GM12878 (cell line): ENCODE measurements around the gene CCDC83.

ENCODE experiments used
- CREB1 ChIP-seq: IDR thresholded peaks from 2 replicates; pipeline ENCODE4 v1.6.1; 2012; ENCODE audit warnings: low read depth, mild to moderate bottlenecking, inconsistent platforms
- CTCF ChIP-seq, 3 experiments: IDR thresholded peaks in 2 of 3; conservative IDR thresholded peaks in 1 of 3; 2 replicates each; pipeline ENCODE4 v1.5.1; 2011; ENCODE audit warnings: low read depth in 3 of 3, low read length in 3 of 3, mild to moderate bottlenecking in 3 of 3, control low read depth in 2 of 3, moderate library complexity in 2 of 3, inconsistent platforms in 1 of 3, mixed read lengths in 1 of 3; ENCODE audit not compliant: control insufficient read depth in 2 of 3, insufficient read depth in 1 of 3; ENCODE audit errors: extremely low read depth in 1 of 3
- DPF2 ChIP-seq: fragments of 450-650 bp; IDR thresholded peaks from 2 replicates; pipeline ENCODE4 v1.6.1; 2017; ENCODE audit warnings: mild to moderate bottlenecking
- GABPA ChIP-seq: IDR thresholded peaks from 2 replicates; pipeline ENCODE4 v1.6.1; 2014; ENCODE audit warnings: antibody characterized with exemption, low read depth, mild to moderate bottlenecking, inconsistent platforms
- NBN ChIP-seq: fragments of 450-650 bp; IDR thresholded peaks from 2 replicates; pipeline ENCODE4 v1.6.1; 2016
- POLR2A ChIP-seq: IDR thresholded peaks from 2 replicates; pipeline ENCODE4 v1.6.1; 2011; ENCODE audit warnings: low read depth, mild to moderate bottlenecking, low read length
- RAD51 ChIP-seq: fragments of 450-650 bp; IDR thresholded peaks from 2 replicates; pipeline ENCODE4 v1.6.1; 2016; ENCODE audit warnings: moderate library complexity, mild to moderate bottlenecking, inconsistent platforms
- SRF ChIP-seq, 2 experiments: IDR thresholded peaks; 2 replicates each; pipeline ENCODE4 v1.6.1; 2011; ENCODE audit warnings: low read depth in 2 of 2, low read length in 2 of 2, mild to moderate bottlenecking in 1 of 2, moderate library complexity in 1 of 2
- TCF12 ChIP-seq: IDR thresholded peaks from 2 replicates; pipeline ENCODE4 v1.6.1; 2011; ENCODE audit warnings: low read depth, mild to moderate bottlenecking, low read length
- TCF7 ChIP-seq: IDR thresholded peaks from 2 replicates; pipeline ENCODE4 v1.6.1; 2014; ENCODE audit warnings: antibody characterized with exemption, borderline replicate concordance
- ZSCAN29 ChIP-seq: fragments of 450-650 bp; IDR thresholded peaks from 2 replicates; pipeline ENCODE4 v1.6.1; 2017; ENCODE audit warnings: mild to moderate bottlenecking, moderate library complexity
- TF ChIP-seq, protein P1 (sequence below): IDR thresholded peaks from 2 replicates; pipeline ENCODE4 v1.6.1; 2012; ENCODE audit warnings: low read depth, low read length, improper control_type of control experiment
- TF ChIP-seq, protein P2 (sequence below): fragments of 450-650 bp; formaldehyde crosslinking; IDR thresholded peaks from 2 replicates; pipeline ENCODE4 v1.5.0; 2022; ENCODE audit warnings: mild to moderate bottlenecking, missing genetic modification characterization

DNA sequence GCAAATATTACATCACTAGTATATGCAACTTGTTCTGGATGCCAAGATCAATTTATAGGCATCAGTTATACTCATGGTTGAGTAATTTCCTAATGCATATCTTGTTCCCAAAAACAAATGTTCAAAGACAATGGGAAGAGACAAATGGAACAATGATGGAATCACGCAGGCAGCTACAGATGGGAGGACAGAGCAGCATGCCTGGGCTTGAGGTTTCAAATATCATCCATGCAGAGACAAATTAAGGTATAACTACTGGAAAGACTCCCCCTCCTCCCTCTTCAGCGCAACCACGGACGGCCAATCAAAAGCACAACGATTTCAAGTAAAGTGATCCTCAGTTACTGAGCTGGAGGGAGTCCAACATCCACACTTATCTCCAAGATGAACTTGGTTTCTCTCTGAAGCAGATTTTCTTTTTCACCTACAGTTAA lies 106.8 kb downstream of the CCDC83 start:
- TF ChIP-seq POLR2A (no peak), ZSCAN29 (no peak), SRF (IDR thresholded peaks at IDR 0.05; ENCODE audit: low read depth in 2 of 2, low read length in 2 of 2) (no peak), TCF7 (no peak), CTCF (IDR thresholded peaks at IDR 0.05 in 2 of 3, conservative IDR thresholded peaks at IDR 0.05 in 1 of 3; ENCODE audit: control insufficient read depth in 2 of 3, extremely low read depth in 1 of 3, insufficient read depth in 1 of 3, low read depth in 3 of 3, low read length in 3 of 3) (no peak), GABPA (no peak), TCF12 (no peak), RAD51 (no peak), DPF2 (no peak), CREB1 (no peak), NBN (no peak)
- TF ChIP-seq, protein P1, sequence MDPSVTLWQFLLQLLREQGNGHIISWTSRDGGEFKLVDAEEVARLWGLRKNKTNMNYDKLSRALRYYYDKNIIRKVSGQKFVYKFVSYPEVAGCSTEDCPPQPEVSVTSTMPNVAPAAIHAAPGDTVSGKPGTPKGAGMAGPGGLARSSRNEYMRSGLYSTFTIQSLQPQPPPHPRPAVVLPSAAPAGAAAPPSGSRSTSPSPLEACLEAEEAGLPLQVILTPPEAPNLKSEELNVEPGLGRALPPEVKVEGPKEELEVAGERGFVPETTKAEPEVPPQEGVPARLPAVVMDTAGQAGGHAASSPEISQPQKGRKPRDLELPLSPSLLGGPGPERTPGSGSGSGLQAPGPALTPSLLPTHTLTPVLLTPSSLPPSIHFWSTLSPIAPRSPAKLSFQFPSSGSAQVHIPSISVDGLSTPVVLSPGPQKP, result no peak
- TF ChIP-seq, protein P2, sequence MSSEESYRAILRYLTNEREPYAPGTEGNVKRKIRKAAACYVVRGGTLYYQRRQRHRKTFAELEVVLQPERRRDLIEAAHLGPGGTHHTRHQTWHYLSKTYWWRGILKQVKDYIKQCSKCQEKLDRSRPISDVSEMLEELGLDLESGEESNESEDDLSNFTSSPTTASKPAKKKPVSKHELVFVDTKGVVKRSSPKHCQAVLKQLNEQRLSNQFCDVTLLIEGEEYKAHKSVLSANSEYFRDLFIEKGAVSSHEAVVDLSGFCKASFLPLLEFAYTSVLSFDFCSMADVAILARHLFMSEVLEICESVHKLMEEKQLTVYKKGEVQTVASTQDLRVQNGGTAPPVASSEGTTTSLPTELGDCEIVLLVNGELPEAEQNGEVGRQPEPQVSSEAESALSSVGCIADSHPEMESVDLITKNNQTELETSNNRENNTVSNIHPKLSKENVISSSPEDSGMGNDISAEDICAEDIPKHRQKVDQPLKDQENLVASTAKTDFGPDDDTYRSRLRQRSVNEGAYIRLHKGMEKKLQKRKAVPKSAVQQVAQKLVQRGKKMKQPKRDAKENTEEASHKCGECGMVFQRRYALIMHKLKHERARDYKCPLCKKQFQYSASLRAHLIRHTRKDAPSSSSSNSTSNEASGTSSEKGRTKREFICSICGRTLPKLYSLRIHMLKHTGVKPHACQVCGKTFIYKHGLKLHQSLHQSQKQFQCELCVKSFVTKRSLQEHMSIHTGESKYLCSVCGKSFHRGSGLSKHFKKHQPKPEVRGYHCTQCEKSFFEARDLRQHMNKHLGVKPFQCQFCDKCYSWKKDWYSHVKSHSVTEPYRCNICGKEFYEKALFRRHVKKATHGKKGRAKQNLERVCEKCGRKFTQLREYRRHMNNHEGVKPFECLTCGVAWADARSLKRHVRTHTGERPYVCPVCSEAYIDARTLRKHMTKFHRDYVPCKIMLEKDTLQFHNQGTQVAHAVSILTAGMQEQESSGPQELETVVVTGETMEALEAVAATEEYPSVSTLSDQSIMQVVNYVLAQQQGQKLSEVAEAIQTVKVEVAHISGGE (CRISPR knock-in tag), result no peak
